Transverse colon (tissue), 4 donors: ENCODE measurements around the gene CST7. TPM values are rescaled to one million over a fixed set of nuclear protein-coding genes. Genes with fewer than 3 reads are reported as not detected.

Experiments used
- DNase-seq: peaks from one replicate; pipeline ENCODE4 v3.0.0-alpha.2; 2019
- H3K27ac ChIP-seq, 4 donors: fragments of 200-600 bp; sonication (generic); 2 replicates each; pipeline ENCODE4 v1.5.1; 2016 to 2018; ENCODE audit warnings: inconsistent platforms in 4 of 4
- H3K27me3 ChIP-seq: fragments of 200-600 bp; sonication (generic); 2 replicates; pipeline ENCODE4 v1.5.1; 2017; ENCODE audit warnings: inconsistent platforms
- H3K36me3 ChIP-seq, 4 donors: fragments of 200-600 bp; sonication (generic); 2 replicates each; pipeline ENCODE4 v1.5.1; 2017 to 2019; ENCODE audit warnings: inconsistent platforms in 4 of 4
- H3K4me1 ChIP-seq, 4 donors: fragments of 200-600 bp; sonication (generic); 2 replicates each; pipeline ENCODE4 v1.5.1; 2017 to 2020; ENCODE audit warnings: inconsistent platforms in 4 of 4
- H3K4me3 ChIP-seq, 4 donors: fragments of 200-600 bp; sonication (generic); 1 replicate in 1 of 4; 2 replicates in 3 of 4; pipeline versions ENCODE4 v1.5.1 to v1.6.1; 2017 to 2019; ENCODE audit warnings: inconsistent platforms in 4 of 4
- H3K9me3 ChIP-seq, 2 donors: fragments of 200-600 bp; sonication (generic); 2 replicates each; pipeline ENCODE4 v1.5.1; 2017 to 2019; ENCODE audit warnings: inconsistent platforms in 2 of 2
- CTCF ChIP-seq, 5 experiments: fragments of 200-600 bp in 3 of 5; fragments of 450-650 bp in 2 of 5; sonication (generic) in 3 of 5; IDR thresholded peaks; 1 replicate in 2 of 5; 2 replicates in 3 of 5; pipeline ENCODE4 v1.5.1; 2016 to 2017; ENCODE audit warnings: antibody characterized with exemption in 5 of 5, inconsistent platforms in 3 of 5, mild to moderate bottlenecking in 2 of 5, moderate library complexity in 1 of 5
- EP300 ChIP-seq: sonication (generic); formaldehyde crosslinking; IDR thresholded peaks from one replicate; pipeline ENCODE4 v1.6.1; 2017; ENCODE audit warnings: antibody characterized with exemption, low read depth
- POLR2A ChIP-seq: fragments of 450-650 bp; IDR thresholded peaks from one replicate; pipeline ENCODE4 v1.6.1; 2016; ENCODE audit warnings: antibody characterized with exemption, mild to moderate bottlenecking, moderate library complexity
- POLR2AphosphoS5 ChIP-seq, 3 donors: sonication (generic); formaldehyde crosslinking; IDR thresholded peaks; one replicate each; pipeline ENCODE4 v1.6.1; 2016; ENCODE audit warnings: antibody characterized with exemption in 3 of 3
- WGBS, 2 donors: methylation state at CpG; one replicate each; pipeline ENCODE4 v1.1.5; 2018; ENCODE audit warnings: low coverage in 1 of 2; 5-methylcytosine and 5-hydroxymethylcytosine counted together
- in situ Hi-C, 4 donors: fragments of 200-750 bp; cut with MboI; loops; one replicate each; pipeline versions ENCODE4 v1.15.0 to v1.15.1; 2017; ENCODE audit warnings: low sequenced_read_pairs in 3 of 4, low pct_ligation_motif_present in 1 of 4, low pct_unique_long_range_greater_than_20kb in 1 of 4
- intact Hi-C: fragments of 100-400 bp; cut with DNase I; formaldehyde crosslinking; loops from one replicate; pipeline ENCODE4 v1.15.1; 2023; ENCODE audit warnings: low total_unique reads
- total RNA-seq, 4 donors: library from RNA; depleted of rRNA; stranded (reverse); fragments of >200 nt; gene quantifications; one replicate each; pipeline ENCODE4 v1.1.0, GENCODE V29; 2016

Gene CST7
- total RNA-seq, 4 donors from 2014 or later = 3.2 to 3.3 TPM; not detected in 2

DNA sequence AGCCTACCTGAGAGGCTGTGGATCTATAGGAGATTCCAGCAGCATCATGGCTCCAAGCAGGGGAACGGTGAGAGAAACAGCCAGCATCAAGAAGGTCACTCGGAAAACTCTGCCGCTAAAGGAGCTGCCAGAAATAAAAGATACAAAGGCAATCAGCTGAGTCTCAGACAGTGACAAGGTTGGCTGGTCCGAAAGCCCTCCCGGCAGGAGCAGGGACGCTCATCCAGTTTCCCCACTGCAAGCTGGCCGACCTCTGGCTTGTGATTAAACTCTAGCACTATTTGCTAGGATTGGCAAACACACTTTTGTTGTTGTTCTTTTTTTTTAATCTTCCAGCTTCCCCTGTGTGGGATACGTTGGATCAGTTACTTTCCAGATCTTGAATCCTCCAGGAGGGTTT, 34.8 kb downstream of the CST7 start:
- H3K36me3 ChIP-seq = peaks cover 0 to 22% (median 4%) of the 10 kb centered on the region in 4 donors
- H3K4me3 ChIP-seq = no peak overlapping the region
- in situ Hi-C loops = loop anchor here in 2 of 4 donors (25.0 kb wide), 2 partner anchors 203 to 428 kb away; partner anchors contain the start of genes ENTPD6 (in 1 of the 2) and GINS1 (in 1 of the 2)
- no peak for DNase-seq
- whole genome bisulfite sequencing, 2 donors = 92 to 96% methylated on average over 2 to 8 of the region's 8 CpGs
- no peak overlapping the region for H3K27ac ChIP-seq
- peaks cover 0 to 25% (median 16%) of the 10 kb centered on the region in 4 donors for H3K4me1 ChIP-seq
- intact Hi-C loops = no loop called here
- no peaks in the 10 kb centered on the region for H3K9me3 ChIP-seq
- TF ChIP-seq EP300 (no peak), CTCF (IDR thresholded peaks at IDR 0.05) (no peak), POLR2AphosphoS5 (IDR thresholded peaks at IDR 0.05) (no peak), POLR2A (no peak)
- no peaks in the 10 kb centered on the region for H3K27me3 ChIP-seq

- no peak overlapping the region for H3K4me3 ChIP-seq
- H3K36me3 ChIP-seq = peaks cover 0 to 22% (median 4%) of the 10 kb centered on the region in 4 donors
- peaks cover 0 to 25% (median 16%) of the 10 kb centered on the region in 4 donors for H3K4me1 ChIP-seq
- in situ Hi-C loops (loop anchor here in 2 of 4 donors (25.0 kb wide), 2 partner anchors 202 to 427 kb away; partner anchors contain the start of genes ENTPD6 (in 1 of the 2) and GINS1 (in 1 of the 2)), intact Hi-C loops (loop anchor here (5.0 kb wide), 1 partner anchor 192 kb away; no protein-coding TSS in a partner anchor)
- no peak for TF ChIP-seq CTCF (IDR thresholded peaks at IDR 0.05)
- no peak for TF ChIP-seq POLR2A
- no peak for TF ChIP-seq POLR2AphosphoS5 (IDR thresholded peaks at IDR 0.05)
- TF ChIP-seq EP300 = no peak
- H3K27ac ChIP-seq = peak overlapping the region; percentile 65 to 76 (median 70)
- DNase-seq = peak; percentile 35
- WGBS, 2 donors = 34 to 41% methylated on average over 3 of the region's 3 CpGs
- no peaks in the 10 kb centered on the region for H3K9me3 ChIP-seq
- no peaks in the 10 kb centered on the region for H3K27me3 ChIP-seq
Measured at GRCh38 chr20:24984961-24985640, 36.0 kb downstream of the CST7 start.

- intact Hi-C loops (loop anchor here (5.0 kb wide), 1 partner anchor 191 kb away; no protein-coding TSS in a partner anchor), in situ Hi-C loops (loop anchor here in 2 of 4 donors (25.0 kb wide), 2 partner anchors 201 to 426 kb away; partner anchors contain the start of genes ENTPD6 (in 1 of the 2) and GINS1 (in 1 of the 2))
- no peak for TF ChIP-seq CTCF (IDR thresholded peaks at IDR 0.05)
- TF ChIP-seq EP300 = no peak
- TF ChIP-seq POLR2A = no peak
- no peak for TF ChIP-seq POLR2AphosphoS5 (IDR thresholded peaks at IDR 0.05)
- no peaks in the 10 kb centered on the region for H3K9me3 ChIP-seq
- no peaks in the 10 kb centered on the region for H3K27me3 ChIP-seq
- peaks cover 4 to 30% (median 17%) of the 10 kb centered on the region in 4 donors for H3K4me1 ChIP-seq
- peak overlapping the region; percentile 65 to 76 (median 70) for H3K27ac ChIP-seq
- peak; percentile 34 for DNase-seq
- whole genome bisulfite sequencing, 2 donors = 55 to 62% methylated on average over 5 to 6 of the region's 6 CpGs
- no peak overlapping the region for H3K4me3 ChIP-seq
- H3K36me3 ChIP-seq = peaks cover 0 to 15% (median 4%) of the 10 kb centered on the region in 4 donors
Measured at GRCh38 chr20:24985802-24986201, 36.7 kb downstream of the CST7 start.

DNA sequence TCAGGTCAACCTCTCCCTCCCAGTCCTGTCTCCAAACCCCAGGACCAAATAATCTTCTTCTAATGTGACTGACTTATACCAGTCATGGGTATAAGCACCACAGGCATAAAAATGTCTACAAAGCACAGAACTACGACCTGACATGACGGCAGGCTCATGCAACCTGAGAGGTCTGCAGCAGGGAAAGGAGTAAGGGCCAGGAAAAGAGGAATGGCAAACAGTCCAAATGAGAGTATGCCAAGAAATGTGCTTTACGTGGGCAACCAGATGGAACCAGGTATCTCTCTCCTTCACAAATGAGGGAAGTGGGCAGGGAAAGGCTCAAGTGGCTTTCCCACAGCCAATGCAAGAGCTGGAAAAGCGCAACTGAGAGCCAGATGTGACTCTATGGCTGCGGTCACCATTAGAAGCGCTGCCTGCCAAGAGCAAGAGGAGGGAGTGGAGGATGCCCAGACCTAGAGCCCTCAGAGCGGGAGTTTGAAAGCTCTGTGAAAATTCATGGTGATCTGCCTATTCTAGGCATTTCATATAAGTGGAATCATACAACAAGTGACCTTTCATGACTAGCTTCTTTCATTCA, 37.5 kb downstream of the CST7 start:
- TF ChIP-seq POLR2AphosphoS5 (IDR thresholded peaks at IDR 0.05) = no peak
- no peak for TF ChIP-seq POLR2A
- TF ChIP-seq CTCF (IDR thresholded peaks at IDR 0.05) = no peak
- TF ChIP-seq EP300 = no peak
- Histone ChIP-seq H3K27ac (peak overlapping the region; percentile 65 to 76 (median 70)), H3K9me3 (no peaks in the 10 kb centered on the region), H3K27me3 (no peaks in the 10 kb centered on the region), H3K4me1 (peaks cover 9 to 38% (median 24%) of the 10 kb centered on the region in 4 donors), H3K4me3 (no peak overlapping the region), H3K36me3 (peaks cover 0 to 8% (median 4%) of the 10 kb centered on the region in 4 donors)
- in situ Hi-C loops = loop anchor here in 2 of 4 donors (25.0 kb wide), 2 partner anchors 201 to 426 kb away; partner anchors contain the start of genes ENTPD6 (in 1 of the 2) and GINS1 (in 1 of the 2)
- WGBS, 2 donors = 87 to 100% methylated on average over 3 to 7 of the region's 7 CpGs
- no peak for DNase-seq
- intact Hi-C loops = loop anchor here (5.0 kb wide), 1 partner anchor 191 kb away; no protein-coding TSS in a partner anchor
